Parathyroid adenoma (tissue), 2 donors: Measurements from ENCODE around the gene KLRC2.
"Not testable (repeated sequence)": the region's sequence is repeated elsewhere in the genome, so short reads cannot be mapped to it uniquely, and the experiment has no call there.

Source experiments
- H2AFZ ChIP-seq: fragments of 300-600 bp; sonication (generic); one replicate; pipeline ENCODE4 v1.7.0; 2017; ENCODE audit warnings: antibody characterized with exemption, mild to moderate bottlenecking
- H3K27ac ChIP-seq: fragments of 300-600 bp; sonication (generic); one replicate; pipeline ENCODE4 v1.7.0; 2017
- H3K27me3 ChIP-seq: fragments of 300-600 bp; sonication (generic); one replicate; pipeline ENCODE4 v1.7.0; 2017; ENCODE audit warnings: low read length; ENCODE audit not compliant: control insufficient read depth, insufficient read depth
- H3K36me3 ChIP-seq: fragments of 300-600 bp; sonication (generic); one replicate; pipeline ENCODE4 v1.7.0; 2017; ENCODE audit warnings: low read length; ENCODE audit not compliant: control insufficient read depth, insufficient read depth
- H3K4me1 ChIP-seq: fragments of 300-600 bp; sonication (generic); one replicate; pipeline ENCODE4 v1.7.0; 2017; ENCODE audit warnings: control low read depth
- H3K4me2 ChIP-seq: fragments of 300-600 bp; sonication (generic); one replicate; pipeline ENCODE4 v1.7.0; 2017; ENCODE audit warnings: low read length
- H3K4me3 ChIP-seq: fragments of 300-600 bp; sonication (generic); one replicate; pipeline ENCODE4 v1.7.0; 2017; ENCODE audit warnings: low read depth, low read length
- H3K79me2 ChIP-seq: fragments of 300-600 bp; sonication (generic); one replicate; pipeline ENCODE4 v1.7.0; 2017; ENCODE audit warnings: control low read depth
- H3K9ac ChIP-seq: fragments of 300-600 bp; sonication (generic); one replicate; pipeline ENCODE4 v1.7.0; 2017; ENCODE audit warnings: mild to moderate bottlenecking
- H3K9me3 ChIP-seq: fragments of 300-600 bp; sonication (generic); one replicate; pipeline ENCODE4 v1.7.0; 2017; ENCODE audit warnings: low read length; ENCODE audit not compliant: control insufficient read depth
- TF ChIP-seq, protein P1 (sequence below): fragments of 300-600 bp; sonication (generic); IDR thresholded peaks from one replicate; pipeline ENCODE4 v1.7.0; 2017; ENCODE audit warnings: antibody characterized with exemption, mild to moderate bottlenecking
- donor health status: primary hyperparathyroidism.

KLRC2 gene

DNA sequence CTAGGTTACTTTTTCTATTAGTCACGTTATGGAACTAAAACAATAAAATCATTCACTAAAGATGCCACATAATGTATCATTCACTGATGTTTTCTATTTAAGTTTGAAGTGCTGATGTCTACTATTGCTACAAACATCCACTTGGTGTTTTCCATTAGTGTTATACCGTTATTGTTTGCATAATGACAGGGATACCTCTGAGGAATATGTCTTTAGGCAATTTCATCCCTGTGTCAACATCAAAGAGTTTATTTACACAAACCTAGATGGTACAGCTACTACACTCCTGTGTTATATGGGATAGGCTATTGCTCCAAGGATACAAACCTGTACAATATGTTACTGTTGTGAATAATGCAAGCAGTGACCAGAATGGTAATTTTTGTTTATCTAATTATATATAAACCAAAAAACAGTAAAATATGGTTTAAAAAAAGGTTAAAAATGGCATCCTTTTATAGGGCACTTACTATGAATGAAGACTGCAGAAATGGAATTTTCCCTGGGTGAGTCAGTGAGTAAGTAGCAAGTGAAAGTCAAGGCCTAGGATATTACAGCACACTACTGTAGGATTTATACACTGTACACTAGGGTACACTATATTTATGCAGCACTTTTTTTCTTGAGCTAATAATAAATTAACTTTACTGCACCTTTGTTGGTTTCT is 3.9 kb upstream of the KLRC2 start:
- H3K4me1 ChIP-seq, H3K27ac ChIP-seq, H2AFZ ChIP-seq, H3K4me3 ChIP-seq, H3K9ac ChIP-seq, H3K36me3 ChIP-seq, H3K27me3 ChIP-seq, H3K79me2 ChIP-seq, H3K4me2 ChIP-seq, H3K9me3 ChIP-seq: not testable (repeated sequence)

DNA sequence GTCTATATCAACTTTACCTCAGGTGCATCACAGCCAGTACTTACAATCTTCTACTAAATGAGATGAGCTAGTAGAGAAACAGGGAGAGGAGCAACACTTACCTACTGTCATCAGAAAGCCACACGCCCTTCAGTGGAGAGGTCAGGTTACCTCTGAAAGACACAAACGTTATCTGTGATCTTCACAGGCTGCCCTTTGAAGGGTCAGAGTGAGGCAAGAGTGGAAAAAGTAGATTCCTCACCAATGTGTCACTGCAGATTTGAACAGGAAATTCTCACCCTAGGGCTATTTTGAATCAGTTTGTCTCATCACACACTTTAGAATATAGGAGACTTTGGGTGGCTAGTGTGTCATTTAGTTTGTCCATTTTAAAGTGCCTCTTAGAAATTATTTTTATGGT is 1.8 kb upstream of the KLRC2 start:
- not testable (repeated sequence) for H3K9me3 ChIP-seq, H3K27me3 ChIP-seq, H3K27ac ChIP-seq, H3K9ac ChIP-seq, H3K4me1 ChIP-seq, H3K4me2 ChIP-seq, H3K79me2 ChIP-seq, H3K4me3 ChIP-seq, H2AFZ ChIP-seq, H3K36me3 ChIP-seq

DNA sequence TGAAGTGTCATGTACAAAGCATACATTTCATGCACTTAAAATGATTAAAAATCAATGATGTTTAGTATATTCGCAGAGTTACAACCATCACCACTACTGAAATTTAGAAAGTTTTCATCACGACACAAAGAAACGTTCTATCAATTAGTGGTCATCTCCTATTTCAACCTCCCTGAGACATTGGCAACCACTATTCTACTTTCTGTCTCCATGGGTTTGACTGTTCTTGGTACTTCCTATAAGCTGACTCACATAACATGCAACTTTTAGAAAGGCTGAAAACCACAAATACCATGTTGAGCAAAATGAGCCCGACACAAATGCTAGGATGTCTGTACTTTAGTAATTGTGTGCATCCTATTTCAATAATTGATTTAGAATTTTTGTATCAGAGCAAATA is 5.2 kb downstream of the KLRC2 start:
- not testable (repeated sequence) for H3K4me2 ChIP-seq, H3K36me3 ChIP-seq, H3K4me1 ChIP-seq, H3K79me2 ChIP-seq, H3K9ac ChIP-seq, H2AFZ ChIP-seq, H3K27me3 ChIP-seq, H3K4me3 ChIP-seq, H3K9me3 ChIP-seq, H3K27ac ChIP-seq

DNA sequence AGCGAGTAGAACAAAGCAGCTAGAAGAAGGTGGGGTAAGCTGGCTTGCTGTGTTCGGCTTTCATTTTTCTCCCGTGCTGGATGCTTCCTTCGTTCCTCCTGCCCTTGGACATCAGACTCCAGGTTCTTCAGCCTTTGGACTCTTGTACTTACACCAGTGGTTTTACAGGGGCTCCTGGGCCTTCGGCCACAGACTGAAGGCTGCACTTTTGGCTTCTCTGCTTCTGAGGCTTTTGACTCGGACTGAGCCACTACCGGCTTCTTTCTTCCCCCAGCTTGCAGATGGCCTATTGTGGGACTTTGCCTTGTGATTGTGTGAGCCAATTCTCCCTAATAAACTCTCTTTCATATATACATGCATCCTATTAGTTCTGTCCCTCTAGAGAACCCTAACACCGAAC is 9.9 kb downstream of the KLRC2 start:
- not testable (repeated sequence) for H2AFZ ChIP-seq, H3K9me3 ChIP-seq, H3K27ac ChIP-seq, H3K4me1 ChIP-seq, H3K36me3 ChIP-seq, H3K4me3 ChIP-seq, H3K4me2 ChIP-seq, H3K79me2 ChIP-seq, H3K27me3 ChIP-seq, H3K9ac ChIP-seq

DNA sequence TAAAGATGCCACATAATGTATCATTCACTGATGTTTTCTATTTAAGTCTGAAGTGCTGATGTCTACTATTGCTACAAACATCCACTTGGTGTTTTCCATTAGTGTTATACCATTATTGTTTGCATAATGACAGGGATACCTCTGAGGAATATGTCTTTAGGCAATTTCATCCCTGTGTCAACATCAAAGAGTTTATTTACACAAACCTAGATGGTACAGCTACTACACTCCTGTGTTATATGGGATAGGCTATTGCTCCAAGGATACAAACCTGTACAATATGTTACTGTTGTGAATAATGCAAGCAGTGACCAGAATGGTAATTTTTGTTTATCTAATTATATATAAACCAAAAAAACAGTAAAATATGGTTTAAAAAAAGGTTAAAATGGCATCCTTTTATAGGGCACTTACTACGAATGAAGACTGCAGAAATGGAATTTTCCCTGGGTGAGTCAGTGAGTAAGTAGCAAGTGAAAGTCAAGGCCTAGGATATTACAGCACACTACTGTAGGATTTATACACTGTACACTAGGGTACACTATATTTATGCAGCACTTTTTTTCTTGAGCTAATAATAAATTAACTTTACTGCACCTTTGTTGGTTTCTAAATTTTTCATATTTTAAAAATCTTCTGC is 11.4 kb downstream of the KLRC2 start:
- H3K4me2 ChIP-seq, H3K9ac ChIP-seq, H3K36me3 ChIP-seq, H2AFZ ChIP-seq, H3K27ac ChIP-seq, H3K4me3 ChIP-seq, H3K27me3 ChIP-seq, H3K79me2 ChIP-seq, H3K4me1 ChIP-seq, H3K9me3 ChIP-seq: not testable (repeated sequence)

DNA sequence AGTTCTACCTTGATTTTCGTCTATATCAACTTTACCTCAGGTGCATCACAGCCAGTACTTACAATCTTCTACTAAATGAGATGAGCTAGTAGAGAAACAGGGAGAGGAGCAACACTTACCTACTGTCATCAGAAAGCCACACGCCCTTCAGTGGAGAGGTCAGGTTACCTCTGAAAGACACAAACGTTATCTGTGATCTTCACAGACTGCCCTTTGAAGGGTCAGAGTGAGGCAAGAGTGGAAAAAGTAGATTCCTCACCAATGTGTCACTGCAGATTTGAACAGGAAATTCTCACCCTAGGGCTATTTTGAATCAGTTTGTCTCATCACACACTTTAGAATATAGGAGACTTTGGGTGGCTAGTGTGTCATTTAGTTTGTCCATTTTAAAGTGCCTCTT is 13.7 kb downstream of the KLRC2 start:
- not testable (repeated sequence) for H3K4me2 ChIP-seq, H3K4me1 ChIP-seq, H3K27me3 ChIP-seq, H3K4me3 ChIP-seq, H3K79me2 ChIP-seq, H3K36me3 ChIP-seq, H3K9ac ChIP-seq, H3K9me3 ChIP-seq, H2AFZ ChIP-seq, H3K27ac ChIP-seq

DNA sequence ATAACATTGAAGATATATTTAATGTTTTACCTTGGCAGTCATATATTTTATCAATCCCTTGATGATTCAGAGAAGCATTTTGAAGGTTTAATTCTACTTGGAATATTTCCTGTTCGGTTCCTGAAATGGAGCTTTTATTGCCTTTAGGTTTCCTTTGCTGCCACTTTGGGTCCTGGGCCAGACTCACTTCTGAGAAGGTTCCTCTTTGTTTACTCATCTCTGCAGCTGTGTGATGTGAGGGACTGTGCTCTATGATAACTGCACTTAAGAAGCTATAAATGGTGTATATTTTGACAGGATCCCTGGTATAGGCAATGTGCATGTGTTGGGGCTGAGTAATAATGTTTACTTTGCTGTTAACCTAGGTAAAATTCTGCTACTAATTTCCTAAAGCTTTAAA is 15.5 kb downstream of the KLRC2 start, which contains the start of gene KLRC3:
Gene KLRC3, minus strand, starts transcription at position 262 of the 400 bp plus-strand sequence. Its CDS starts 45 bp downstream, at position 217.
- H3K79me2 ChIP-seq, H3K4me2 ChIP-seq, H3K36me3 ChIP-seq, H2AFZ ChIP-seq, H3K4me3 ChIP-seq, H3K4me1 ChIP-seq, H3K27ac ChIP-seq, H3K27me3 ChIP-seq, H3K9me3 ChIP-seq, H3K9ac ChIP-seq: not testable (repeated sequence)

DNA sequence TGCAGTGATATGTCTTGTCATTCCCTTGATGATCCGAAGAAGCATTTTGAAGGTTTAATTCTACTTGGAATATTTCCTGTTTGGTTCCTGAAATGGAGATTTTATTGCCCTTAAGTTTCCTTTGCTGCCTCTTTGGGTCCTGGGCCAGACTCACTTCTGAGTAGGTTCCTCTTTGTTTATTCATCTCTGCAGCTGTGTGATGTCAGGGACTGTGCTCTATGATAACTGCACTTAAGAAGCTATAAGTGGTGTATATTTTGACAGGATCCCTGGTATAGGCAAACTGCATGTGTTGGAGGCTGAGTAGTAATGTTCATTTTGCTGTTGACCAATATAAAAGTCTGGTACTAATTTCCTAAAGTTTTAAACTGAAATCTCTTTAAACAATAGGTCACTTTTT is 26.4 kb downstream of the KLRC2 start, which contains the start of gene KLRC4:
Gene KLRC4, minus strand, starts transcription at position 366 of the 400 bp plus-strand sequence. Its CDS starts 182 bp downstream, at position 184.
- H3K4me1 ChIP-seq = no peaks in the 10 kb centered on the region
- TF ChIP-seq, protein P1, sequence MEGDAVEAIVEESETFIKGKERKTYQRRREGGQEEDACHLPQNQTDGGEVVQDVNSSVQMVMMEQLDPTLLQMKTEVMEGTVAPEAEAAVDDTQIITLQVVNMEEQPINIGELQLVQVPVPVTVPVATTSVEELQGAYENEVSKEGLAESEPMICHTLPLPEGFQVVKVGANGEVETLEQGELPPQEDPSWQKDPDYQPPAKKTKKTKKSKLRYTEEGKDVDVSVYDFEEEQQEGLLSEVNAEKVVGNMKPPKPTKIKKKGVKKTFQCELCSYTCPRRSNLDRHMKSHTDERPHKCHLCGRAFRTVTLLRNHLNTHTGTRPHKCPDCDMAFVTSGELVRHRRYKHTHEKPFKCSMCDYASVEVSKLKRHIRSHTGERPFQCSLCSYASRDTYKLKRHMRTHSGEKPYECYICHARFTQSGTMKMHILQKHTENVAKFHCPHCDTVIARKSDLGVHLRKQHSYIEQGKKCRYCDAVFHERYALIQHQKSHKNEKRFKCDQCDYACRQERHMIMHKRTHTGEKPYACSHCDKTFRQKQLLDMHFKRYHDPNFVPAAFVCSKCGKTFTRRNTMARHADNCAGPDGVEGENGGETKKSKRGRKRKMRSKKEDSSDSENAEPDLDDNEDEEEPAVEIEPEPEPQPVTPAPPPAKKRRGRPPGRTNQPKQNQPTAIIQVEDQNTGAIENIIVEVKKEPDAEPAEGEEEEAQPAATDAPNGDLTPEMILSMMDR = no peak
- H3K4me2 ChIP-seq = no peak within 1 kb of the TSS
- no peaks in the 10 kb centered on the region for H3K27me3 ChIP-seq
- no peaks in the 10 kb centered on the region for H3K79me2 ChIP-seq
- H2AFZ ChIP-seq = peak within 1 kb of the TSS; percentile 13
- no peak within 1 kb of the TSS for H3K9ac ChIP-seq
- H3K27ac ChIP-seq = no peak within 1 kb of the TSS
- no peak within 1 kb of the TSS for H3K4me3 ChIP-seq
- no peaks in the 10 kb centered on the region for H3K36me3 ChIP-seq
- no peaks in the 10 kb centered on the region for H3K9me3 ChIP-seq
